CD14-positive monocyte (primary cell): ENCODE measurements around the gene DDX31. TPM values are rescaled to one million over a fixed set of nuclear protein-coding genes. Genes with fewer than 3 reads are reported as not detected.

Source experiments
- DNase-seq, 3 donors: peaks; one replicate each; pipeline ENCODE4 v3.0.0-alpha.2; 2011 to 2022
- H2AFZ ChIP-seq: 2 replicates; pipeline ENCODE4 v1.6.0; 2012; ENCODE audit warnings: mild to moderate bottlenecking, low read depth, low read length, inconsistent platforms; ENCODE audit not compliant: insufficient read depth, poor library complexity, severe bottlenecking
- H3K27ac ChIP-seq, 2 donors: 1 replicate in 1 of 2; 2 replicates in 1 of 2; pipeline ENCODE4 v1.5.1; 2012 to 2013; ENCODE audit warnings: low read length in 2 of 2, control low read depth in 1 of 2, inconsistent platforms in 1 of 2, low read depth in 1 of 2, mild to moderate bottlenecking in 1 of 2
- H3K27me3 ChIP-seq, 2 donors: one replicate each; pipeline versions ENCODE4 v1.6.0 to v1.6.1; 2011 to 2013; ENCODE audit warnings: low read length in 2 of 2; ENCODE audit not compliant: control insufficient read depth in 2 of 2, insufficient read depth in 2 of 2
- H3K36me3 ChIP-seq, 2 donors: replicated peaks in 1 of 2; 1 replicate in 1 of 2; 2 replicates in 1 of 2; pipeline versions ENCODE4 v1.5.1 to v1.6.1; 2012 to 2013; ENCODE audit warnings: low read length in 2 of 2, control low read depth in 1 of 2, inconsistent platforms in 1 of 2, mild to moderate bottlenecking in 1 of 2; ENCODE audit not compliant: insufficient read depth in 2 of 2, control insufficient read depth in 1 of 2
- H3K4me1 ChIP-seq, 2 donors: 1 replicate in 1 of 2; 2 replicates in 1 of 2; pipeline versions ENCODE4 v1.5.1 to v1.6.1; 2012 to 2013; ENCODE audit warnings: low read length in 2 of 2, control low read depth in 1 of 2, inconsistent platforms in 1 of 2, mild to moderate bottlenecking in 1 of 2, moderate library complexity in 1 of 2; ENCODE audit not compliant: insufficient read depth in 2 of 2, control insufficient read depth in 1 of 2
- H3K4me2 ChIP-seq: replicated peaks from 2 replicates; pipeline ENCODE3; 2012; ENCODE audit warnings: low read length, moderate library complexity, mild to moderate bottlenecking; ENCODE audit not compliant: poor library complexity, severe bottlenecking; ENCODE audit errors: extremely low read depth
- H3K4me3 ChIP-seq, 3 experiments: fragments of 200-600 bp in 1 of 3; sonication (generic) in 1 of 3; replicated peaks in 1 of 3; 1 replicate in 2 of 3; 2 replicates in 1 of 3; pipeline ENCODE4 v1.5.1; 2011 to 2013; ENCODE audit warnings: low read length in 3 of 3, mild to moderate bottlenecking in 3 of 3, control low read depth in 2 of 3, low read depth in 2 of 3, inconsistent platforms in 1 of 3, moderate library complexity in 1 of 3
- H3K79me2 ChIP-seq: 2 replicates; pipeline ENCODE4 v1.6.0; 2012; ENCODE audit warnings: mild to moderate bottlenecking, control low read depth, inconsistent platforms, low read length, moderate library complexity; ENCODE audit not compliant: insufficient read depth
- H3K9ac ChIP-seq: 2 replicates; pipeline ENCODE4 v1.6.0; 2017; ENCODE audit warnings: low read length, mild to moderate bottlenecking; ENCODE audit not compliant: insufficient read depth, poor library complexity, severe bottlenecking
- H3K9me3 ChIP-seq, 2 donors: replicated peaks in 1 of 2; 1 replicate in 1 of 2; 2 replicates in 1 of 2; pipeline versions ENCODE4 v1.5.1 to v1.6.1; 2012 to 2013; ENCODE audit warnings: low read length in 2 of 2, control low read depth in 1 of 2; ENCODE audit not compliant: control insufficient read depth in 1 of 2, insufficient read depth in 1 of 2
- H4K20me1 ChIP-seq: 2 replicates; pipeline ENCODE4 v1.6.0; 2012; ENCODE audit warnings: mild to moderate bottlenecking, low read length, control low read depth, moderate library complexity; ENCODE audit not compliant: insufficient read depth
- H3K27ac Mint-ChIP-seq, 7 donors: one replicate each; pipeline ENCODE4 v1.8.0; 2020; ENCODE audit warnings: mild to moderate bottlenecking in 7 of 7, mixed read lengths in 7 of 7, moderate library complexity in 6 of 7, inconsistent platforms in 2 of 7
- H3K27me3 Mint-ChIP-seq, 3 donors: one replicate each; pipeline ENCODE4 v1.8.0; 2021 to 2022; ENCODE audit warnings: low read depth in 3 of 3, mild to moderate bottlenecking in 3 of 3, mixed read lengths in 3 of 3, moderate library complexity in 3 of 3, inconsistent platforms in 1 of 3
- H3K36me3 Mint-ChIP-seq, 2 donors: one replicate each; pipeline ENCODE4 v1.8.0; 2020; ENCODE audit warnings: mixed read lengths in 2 of 2, inconsistent platforms in 1 of 2, mild to moderate bottlenecking in 1 of 2
- H3K4me1 Mint-ChIP-seq: one replicate; pipeline ENCODE4 v1.8.0; 2020; ENCODE audit warnings: mild to moderate bottlenecking, mixed read lengths
- H3K4me3 Mint-ChIP-seq, 2 donors: one replicate each; pipeline ENCODE4 v1.8.0; 2020; ENCODE audit warnings: mild to moderate bottlenecking in 2 of 2, mixed read lengths in 2 of 2, moderate library complexity in 1 of 2
- H3K9me3 Mint-ChIP-seq, 7 donors: one replicate each; pipeline ENCODE4 v1.8.0; 2020 to 2022; ENCODE audit warnings: mixed read lengths in 7 of 7, mild to moderate bottlenecking in 6 of 7, moderate library complexity in 6 of 7, inconsistent platforms in 2 of 7
- CTCF ChIP-seq: fragments of 200-600 bp; IDR thresholded peaks from one replicate; pipeline ENCODE4 v1.8.0; 2022; ENCODE audit warnings: antibody characterized with exemption, mild to moderate bottlenecking
- WGBS: methylation state at CpG from one replicate; pipeline ENCODE4 v1.1.5; 2013; ENCODE audit warnings: missing lambda C conversion rate; ENCODE audit not compliant: insufficient coverage; 5-methylcytosine and 5-hydroxymethylcytosine counted together
- intact Hi-C, 2 donors: fragments of 100-400 bp; cut with micrococcal nuclease; formaldehyde crosslinking; loops; one replicate each; pipeline versions ENCODE4 v1.15.0 to v1.15.1; 2023
- polyA plus RNA-seq, 3 donors: library from polyadenylated mRNA; depleted of rRNA in 1 of 3; unstranded in 2 of 3; stranded (reverse) in 1 of 3; fragments of 300-500 nt in 2 of 3; fragments of >200 nt in 1 of 3; fragmentation: Illumina TruSeq in 2 of 3; gene quantifications; 1 replicate in 2 of 3; 2 replicates in 1 of 3; pipeline ENCODE4 v1.2.3, GENCODE V29; 2012 to 2021

DDX31 gene
- polyA plus RNA-seq, 3 donors = 1.1 to 4.2 (median 1.5) TPM

- peaks cover 0 to 16% of the 10 kb centered on the region in 2 donors for H3K27me3 ChIP-seq
- no peak overlapping the region for H3K27ac ChIP-seq
- H3K4me3 ChIP-seq = no peak overlapping the region
- H3K9me3 Mint-ChIP-seq = no peaks in the 10 kb centered on the region
- 82% methylated on average over 4 of the region's 6 CpGs for WGBS
- no peak overlapping the region for H3K27ac Mint-ChIP-seq
- no peaks in the 10 kb centered on the region for H3K36me3 Mint-ChIP-seq
- no peaks in the 10 kb centered on the region for H3K36me3 ChIP-seq
- no peak overlapping the region for H3K4me3 Mint-ChIP-seq
- H3K9me3 ChIP-seq = no peaks in the 10 kb centered on the region
- H3K4me1 ChIP-seq = no peaks in the 10 kb centered on the region
- H3K27me3 Mint-ChIP-seq = peaks cover 21 to 40% (median 25%) of the 10 kb centered on the region in 3 donors
- no peak for TF ChIP-seq CTCF
- H3K9ac ChIP-seq = no peak overlapping the region
- H2AFZ ChIP-seq = no peak overlapping the region
- no peak overlapping the region for H3K4me2 ChIP-seq
- no peaks in the 10 kb centered on the region for H3K4me1 Mint-ChIP-seq
- no peaks in the 10 kb centered on the region for H3K79me2 ChIP-seq
- intact Hi-C loops = no loop called here
- no peaks in the 10 kb centered on the region for H4K20me1 ChIP-seq
- no peak for DNase-seq
Observed at GRCh38 chr9:132564526-132564925, 105.3 kb downstream of the DDX31 start.

- Mint-ChIP-seq H3K27me3 (peaks cover 29 to 40% (median 36%) of the 10 kb centered on the region in 3 donors), H3K36me3 (no peaks in the 10 kb centered on the region), H3K27ac (no peak overlapping the region), H3K4me1 (no peaks in the 10 kb centered on the region), H3K4me3 (no peak overlapping the region), H3K9me3 (peaks cover 0 to 6% (median 0%) of the 10 kb centered on the region in 7 donors)
- Histone ChIP-seq H3K9me3 (no peaks in the 10 kb centered on the region), H3K9ac (no peak overlapping the region), H3K4me3 (no peak overlapping the region), H4K20me1 (no peaks in the 10 kb centered on the region), H2AFZ (no peak overlapping the region), H3K4me2 (no peak overlapping the region), H3K27me3 (peaks cover 0 to 16% of the 10 kb centered on the region in 2 donors), H3K36me3 (no peaks in the 10 kb centered on the region), H3K27ac (no peak overlapping the region), H3K4me1 (no peaks in the 10 kb centered on the region), H3K79me2 (no peaks in the 10 kb centered on the region)
- TF ChIP-seq CTCF = no peak
- WGBS = no CpG with 5 or more reads among the region's 4 CpGs
- DNase-seq = no peak
- intact Hi-C loops = no loop called here
Observed at GRCh38 chr9:132562306-132562573, 107.5 kb downstream of the DDX31 start.
